ENCODE data around the gene COL16A1.

The COL16A1 gene

GRCh38 chr1:31675161-31675560, 28.7 kb downstream of the COL16A1 start:
- no peak for TF ChIP-seq CTCF (conservative IDR thresholded peaks at IDR 0.05)

GRCh38 chr1:31674626-31675025, 29.2 kb downstream of the COL16A1 start:
- no peak for TF ChIP-seq CTCF (conservative IDR thresholded peaks at IDR 0.05)
- no peak overlapping the region for H3K27ac ChIP-seq

More at GRCh38 chr1:31675161-31675560, 28.7 kb downstream of the COL16A1 start:
- no peak overlapping the region for H3K27ac ChIP-seq

GRCh38 chr1:31673433-31673832, 30.4 kb downstream of the COL16A1 start:
- H3K27ac ChIP-seq, result no peak overlapping the region

GRCh38 chr1:31672986-31673385, 30.8 kb downstream of the COL16A1 start:
- no peak overlapping the region for H3K27ac ChIP-seq
- no peak for TF ChIP-seq CTCF (conservative IDR thresholded peaks at IDR 0.05)

More at GRCh38 chr1:31673433-31673832, 30.4 kb downstream of the COL16A1 start:
- no peak for TF ChIP-seq CTCF (conservative IDR thresholded peaks at IDR 0.05)

GRCh38 chr1:31671561-31672201, 32.1 kb downstream of the COL16A1 start:
- H3K27ac ChIP-seq, result no peak overlapping the region
- no peak for TF ChIP-seq CTCF (conservative IDR thresholded peaks at IDR 0.05)

- TF ChIP-seq CTCF (conservative IDR thresholded peaks at IDR 0.05), result no peak
- H3K27ac ChIP-seq, result peak overlapping the region; percentile 85
These were observed 32.7 kb downstream of the COL16A1 start for GRCh38 chr1:31671147-31671546.

- H3K27ac ChIP-seq, result peak overlapping the region; percentile 85
These were observed 33.2 kb downstream of the COL16A1 start for GRCh38 chr1:31670593-31670964.

More at GRCh38 chr1:31670593-31670964, 33.2 kb downstream of the COL16A1 start:
- TF ChIP-seq CTCF (conservative IDR thresholded peaks at IDR 0.05), result no peak
